Retinal pigment epithelial cell (primary cell): ENCODE data around the gene IBA57.
A peak's percentile ranks its signal among the peaks of the same experiment; 100 is the strongest.

Source experiments
- DNase-seq: peaks from one replicate; pipeline ENCODE4 v3.0.0-alpha.2; 2010; ENCODE audit warnings: low read depth
- H3K4me3 ChIP-seq: 2 replicates; pipeline ENCODE4 v1.5.1; 2011; ENCODE audit warnings: mild to moderate bottlenecking, low read length, control low read depth, moderate library complexity
- CTCF ChIP-seq: conservative IDR thresholded peaks from 2 replicates; pipeline ENCODE4 v1.5.1; 2011; ENCODE audit warnings: low read depth, low read length, control low read depth, inconsistent platforms

The IBA57 gene

GRCh38 chr1:228228601-228229074 lies 63.0 kb downstream of the IBA57 start:
- TF ChIP-seq CTCF: no peak
- H3K4me3 ChIP-seq: no peak overlapping the region
- peak; percentile 83 for DNase-seq

- DNase-seq: no peak
- H3K4me3 ChIP-seq: no peak overlapping the region
- no peak for TF ChIP-seq CTCF
Observed at GRCh38 chr1:228231189-228231588, 65.6 kb downstream of the IBA57 start.
